ENCODE results near the gene RIPOR1. TPM values are rescaled to one million over a fixed set of nuclear protein-coding genes. Genes with fewer than 3 reads are reported as not detected.

Gene RIPOR1
- total and polyA plus RNA-seq, 5 experiments from 2014 or later, result 1.5 to 57.2 (median 3.0) TPM

DNA sequence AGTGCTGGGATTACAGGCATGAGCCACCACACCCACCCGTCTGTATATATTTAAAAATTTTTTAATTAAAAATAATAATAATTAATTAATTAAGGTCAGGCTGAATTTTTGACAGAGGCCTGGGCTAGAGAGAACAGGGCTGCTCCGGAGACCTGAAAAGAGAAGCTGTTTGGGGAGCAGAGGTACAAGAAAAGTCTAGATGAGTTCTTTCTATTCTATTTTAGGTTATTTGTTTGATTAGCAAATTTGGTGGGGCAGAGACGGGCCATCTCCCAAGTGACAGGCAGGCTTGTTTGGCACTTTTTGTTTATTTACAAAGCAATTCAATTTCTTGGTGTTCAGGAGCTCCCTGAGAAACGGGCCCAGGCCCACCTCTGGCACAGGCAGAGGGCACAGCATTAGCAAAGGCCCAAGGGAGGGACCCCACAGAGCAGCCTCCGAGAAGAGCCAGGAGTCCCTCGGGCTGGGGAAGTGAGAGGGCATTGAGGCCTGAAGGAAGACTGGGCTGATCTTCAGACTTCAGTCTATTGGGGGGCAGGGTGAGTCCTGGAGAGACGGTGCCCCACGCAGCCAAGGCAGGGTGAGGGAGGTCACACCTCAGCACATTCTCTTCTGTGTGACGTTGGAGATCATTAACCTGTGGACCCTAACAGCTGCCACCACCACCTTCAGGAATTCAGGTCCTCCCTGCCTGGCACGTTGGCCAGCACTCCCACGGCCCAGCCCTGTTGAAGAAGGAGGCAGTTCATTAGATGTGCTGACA, 10.8 kb upstream of the RIPOR1 start:
- peaks cover 22 to 70% (median 51%) of the 10 kb centered on the region in 4 donors for H3K4me1 Mint-ChIP-seq
- peak overlapping the region in 8 of 10 donors; percentile 31 to 91 (median 77) for H3K27ac Mint-ChIP-seq

DNA sequence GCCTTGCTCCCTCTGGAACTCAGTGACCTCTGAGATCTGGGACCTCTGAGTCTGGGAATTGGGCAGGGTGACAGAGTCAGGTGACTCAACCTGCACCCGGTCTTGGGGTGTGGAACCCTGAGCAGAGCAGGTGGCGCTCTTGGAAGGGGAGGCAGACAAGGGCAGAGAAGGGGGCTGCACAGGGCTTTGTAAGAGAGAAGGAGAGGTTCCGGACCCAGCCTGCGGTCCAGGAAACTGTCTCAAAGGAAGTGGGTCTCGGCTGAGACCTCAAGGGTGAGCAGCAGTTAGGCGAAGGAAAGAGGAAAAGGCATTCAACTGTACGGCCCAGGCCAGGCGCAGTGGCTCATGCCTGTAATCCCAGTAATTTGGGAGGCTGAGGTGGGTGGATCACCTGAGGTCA, 10.0 kb upstream of the RIPOR1 start:
- peak overlapping the region; percentile 68 to 91 (median 82) for H3K27ac Mint-ChIP-seq
- DNase-seq, result no peak
- no peaks in the 10 kb centered on the region for H3K9me3 Mint-ChIP-seq
- no peak for ATAC-seq
- peak overlapping the region; percentile 28 to 81 (median 62) for H3K4me3 Mint-ChIP-seq
- H3K27me3 Mint-ChIP-seq, result no peaks in the 10 kb centered on the region
- H3K36me3 Mint-ChIP-seq, result no peaks in the 10 kb centered on the region
- peaks cover 24 to 67% (median 52%) of the 10 kb centered on the region in 4 donors for H3K4me1 Mint-ChIP-seq
- POLR2A ChIA-PET, result interaction anchor here (0.7 to 1.1 kb wide), 3 partner anchors 9 to 809 kb away, joined by 3 to 6 read pairs (median 5); partner anchors contain the start of gene AGRP

More for the DNA sequence above, 10.8 kb upstream of the RIPOR1 start:
- DNase-seq (peak in 1 of 10 donors; percentile 33), ATAC-seq (no peak)
- POLR2A ChIA-PET, result interaction anchor here (1.0 to 1.2 kb wide), 3 partner anchors 8 to 127 kb away, joined by 3 read pairs; partner anchors contain the start of gene CARMIL2
- no peaks in the 10 kb centered on the region for H3K27me3 Mint-ChIP-seq
- H3K4me3 Mint-ChIP-seq, result peak overlapping the region in 4 of 10 donors; percentile 10 to 73 (median 44)
- H3K9me3 Mint-ChIP-seq, result no peaks in the 10 kb centered on the region
- H3K36me3 Mint-ChIP-seq, result no peaks in the 10 kb centered on the region

GRCh38 chr16:67519242-67519641, 9.4 kb upstream of the RIPOR1 start:
- Mint-ChIP-seq H3K9me3 (no peaks in the 10 kb centered on the region), H3K27ac (peak overlapping the region in 8 of 10 donors; percentile 37 to 91 (median 80)), H3K36me3 (no peaks in the 10 kb centered on the region), H3K4me3 (peak overlapping the region in 6 of 10 donors; percentile 6 to 81 (median 50)), H3K4me1 (peaks cover 24 to 66% (median 52%) of the 10 kb centered on the region in 4 donors), H3K27me3 (no peaks in the 10 kb centered on the region)
- ATAC-seq (no peak), DNase-seq (no peak)
- POLR2A ChIA-PET, result interaction anchor here (0.7 to 0.8 kb wide), 4 partner anchors 36 to 809 kb away, joined by 3 to 6 read pairs (median 4); partner anchors contain the start of genes AGRP and PARD6A

DNA sequence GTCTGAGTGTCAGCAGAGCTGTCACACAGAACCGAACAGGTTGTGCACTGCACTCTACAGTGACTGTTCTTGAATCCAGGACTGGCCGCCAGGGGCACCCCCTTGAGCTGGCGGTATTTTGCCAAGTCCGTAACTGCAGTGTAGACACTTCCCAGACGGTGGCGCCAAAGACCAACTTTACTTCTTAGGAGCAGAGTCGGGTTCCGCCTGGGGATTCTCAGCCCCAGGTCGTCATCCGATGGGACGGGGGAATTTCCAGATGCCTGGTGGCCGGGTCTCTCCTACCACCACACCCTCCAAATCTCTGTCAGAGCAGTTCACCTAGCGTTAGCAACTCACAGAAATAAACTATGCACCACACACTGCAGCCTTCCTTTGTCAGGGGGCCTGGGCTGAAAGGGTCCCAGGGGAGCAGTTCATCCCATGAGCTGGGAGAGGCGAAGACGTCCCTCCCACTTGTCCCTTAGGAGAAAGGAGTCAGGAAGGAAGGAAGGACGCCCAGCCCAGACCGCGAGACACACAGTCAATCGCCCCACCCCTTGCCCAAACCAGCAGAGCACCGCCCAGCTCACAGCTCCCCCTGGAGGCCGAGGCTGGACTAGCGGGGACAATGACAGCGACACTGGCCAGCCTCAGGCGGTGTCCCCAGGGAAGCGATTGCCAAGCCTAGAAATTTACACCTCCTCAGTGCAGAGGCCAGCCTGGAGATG, 7.4 kb upstream of the RIPOR1 start:
- peak overlapping the region; percentile 86 to 96 (median 92) for H3K4me3 Mint-ChIP-seq
- DNase-seq, result peak; percentile 90 to 98 (median 94)
- H3K9me3 Mint-ChIP-seq, result no peaks in the 10 kb centered on the region
- no peaks in the 10 kb centered on the region for H3K27me3 Mint-ChIP-seq
- POLR2A ChIA-PET, result interaction anchor here (0.7 to 2.2 kb wide), 23 partner anchors 8 to 724 kb away, joined by 3 to 22 read pairs (median 5); partner anchors contain the start of genes ACD, ATP6V0D1, C16orf86 and CARMIL2
- no peaks in the 10 kb centered on the region for H3K36me3 Mint-ChIP-seq
- peaks cover 22 to 52% (median 46%) of the 10 kb centered on the region in 4 donors for H3K4me1 Mint-ChIP-seq
- peak overlapping the region; percentile 84 to 99 (median 97) for H3K27ac Mint-ChIP-seq
- peak; percentile 88 to 90 for ATAC-seq

DNA sequence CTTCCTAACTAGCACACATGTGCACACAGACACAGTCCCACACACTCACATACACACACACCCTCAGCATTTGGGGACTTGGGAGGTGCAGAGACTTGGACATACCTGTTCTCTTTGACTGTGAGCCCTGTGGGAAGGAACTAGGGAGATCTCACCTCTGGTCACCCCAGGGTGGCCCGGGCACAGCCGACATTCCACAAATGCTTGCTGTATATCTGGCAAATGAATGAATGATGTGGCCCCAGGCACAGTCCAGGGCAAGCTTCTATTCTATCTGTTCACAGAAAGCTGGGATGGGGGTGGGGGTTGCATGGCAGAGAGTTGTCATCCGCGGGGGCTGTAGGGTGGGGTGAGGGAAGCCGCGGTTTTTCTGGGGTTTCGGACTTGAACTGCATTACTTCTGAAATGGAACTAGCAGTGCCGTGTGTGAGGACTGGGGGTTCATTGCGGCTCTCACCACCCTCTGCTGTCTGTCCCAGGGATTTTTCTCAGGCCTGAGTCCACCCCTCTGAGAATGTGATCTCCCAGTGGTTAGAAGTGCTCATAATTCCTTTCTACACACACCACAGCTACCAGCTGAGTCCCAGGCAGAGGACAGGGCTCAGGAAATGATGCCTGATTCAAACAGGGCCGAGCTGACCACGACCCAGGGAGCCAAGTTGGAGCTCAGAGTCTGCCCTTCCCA, 3.3 kb upstream of the RIPOR1 start:
- H3K36me3 Mint-ChIP-seq, result no peaks in the 10 kb centered on the region
- H3K4me3 Mint-ChIP-seq, result no peak overlapping the region
- POLR2A ChIA-PET, result interaction anchor here (0.6 to 1.8 kb wide), 5 partner anchors 12 to 120 kb away, joined by 3 to 8 read pairs (median 4); partner anchors contain the start of genes ATP6V0D1, CARMIL2 and CTCF
- H3K27ac Mint-ChIP-seq, result peak overlapping the region in 3 of 10 donors; percentile 3 to 56 (median 37)
- DNase-seq (no peak), ATAC-seq (no peak)
- H3K4me1 Mint-ChIP-seq, result peaks cover 20 to 25% (median 23%) of the 10 kb centered on the region in 4 donors
- no peaks in the 10 kb centered on the region for H3K9me3 Mint-ChIP-seq
- peaks cover 0 to 9% (median 5%) of the 10 kb centered on the region in 5 donors for H3K27me3 Mint-ChIP-seq

- Mint-ChIP-seq H3K9me3 (no peaks in the 10 kb centered on the region), H3K27me3 (peaks cover 0 to 19% (median 5%) of the 10 kb centered on the region in 5 donors), H3K4me3 (peak overlapping the region in 5 of 10 donors; percentile 45 to 84 (median 59)), H3K4me1 (peaks cover 22 to 26% (median 23%) of the 10 kb centered on the region in 4 donors), H3K27ac (peak overlapping the region in 4 of 10 donors; percentile 15 to 57 (median 33)), H3K36me3 (no peaks in the 10 kb centered on the region)
- peak in 1 of 10 donors; percentile 44 for DNase-seq
- POLR2A ChIA-PET, result interaction anchor here (1.3 to 1.8 kb wide), 3 partner anchors 11 to 45 kb away, joined by 3 to 8 read pairs (median 4); partner anchors contain the start of genes ATP6V0D1 and CTCF
- no peak for ATAC-seq
Measured at GRCh38 chr16:67526149-67526791, 2.4 kb upstream of the RIPOR1 start.

GRCh38 chr16:67528870-67529581, 397 bp downstream of the RIPOR1 start:
- H3K27ac Mint-ChIP-seq, result peak overlapping the region in 1 of 10 donors; percentile 82
- peak overlapping the region; percentile 65 to 89 (median 84) for H3K4me3 Mint-ChIP-seq

DNA sequence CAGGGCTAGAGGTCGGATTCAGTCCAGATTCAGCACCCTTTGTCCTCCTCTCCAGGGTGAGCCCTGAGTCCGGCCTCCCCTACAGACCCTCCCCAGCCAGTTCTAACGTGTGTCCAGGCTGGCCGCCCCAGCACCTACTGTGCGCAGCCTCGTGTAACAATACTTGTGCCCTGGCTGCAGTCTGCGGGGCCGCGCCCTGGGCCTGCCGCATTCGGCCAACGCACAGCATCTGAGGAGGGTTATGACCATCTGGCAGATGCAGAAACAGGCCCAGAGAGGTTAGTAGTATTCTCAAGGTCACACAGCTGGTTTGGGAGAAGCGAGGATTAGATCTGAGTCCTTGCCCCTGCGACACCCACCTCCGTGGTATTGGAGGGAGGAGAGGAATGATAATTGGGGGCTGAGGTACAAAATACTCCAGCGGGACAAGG, 968 bp downstream of the RIPOR1 start:
- peaks cover 0 to 24% (median 6%) of the 10 kb centered on the region in 5 donors for H3K27me3 Mint-ChIP-seq
- H3K4me3 Mint-ChIP-seq, result peak overlapping the region; percentile 65 to 89 (median 84)

More at GRCh38 chr16:67528870-67529581, 397 bp downstream of the RIPOR1 start:
- H3K27me3 Mint-ChIP-seq, result peaks cover 0 to 24% (median 6%) of the 10 kb centered on the region in 5 donors
- ATAC-seq (peak; percentile 51 to 53), DNase-seq (peak in 2 of 10 donors; percentile 35 to 59)
- H3K36me3 Mint-ChIP-seq, result no peaks in the 10 kb centered on the region
- no peaks in the 10 kb centered on the region for H3K9me3 Mint-ChIP-seq
- peaks cover 20 to 36% (median 28%) of the 10 kb centered on the region in 4 donors for H3K4me1 Mint-ChIP-seq
- POLR2A ChIA-PET, result interaction anchor here (0.8 to 3.6 kb wide), 10 partner anchors 8 to 138 kb away, joined by 3 to 24 read pairs (median 4); partner anchors contain the start of genes ACD, C16orf86, CTCF and ENKD1

GRCh38 chr16:67530013-67530939, 1.6 kb downstream of the RIPOR1 start:
- DNase-seq (peak in 6 of 10 donors; percentile 14 to 78 (median 34)), ATAC-seq (peak; percentile 48 to 63)
- peak overlapping the region; percentile 65 to 89 (median 84) for H3K4me3 Mint-ChIP-seq
- peaks cover 0 to 24% (median 6%) of the 10 kb centered on the region in 5 donors for H3K27me3 Mint-ChIP-seq
- H3K4me1 Mint-ChIP-seq, result peaks cover 21 to 44% (median 30%) of the 10 kb centered on the region in 4 donors
- no peaks in the 10 kb centered on the region for H3K9me3 Mint-ChIP-seq
- POLR2A ChIA-PET, result interaction anchor here (0.5 to 3.6 kb wide), 12 partner anchors 8 to 405 kb away, joined by 3 to 24 read pairs (median 4); partner anchors contain the start of genes ACD, C16orf86, CTCF and ENKD1
- no peaks in the 10 kb centered on the region for H3K36me3 Mint-ChIP-seq
- peak overlapping the region in 7 of 10 donors; percentile 14 to 83 (median 81) for H3K27ac Mint-ChIP-seq

More for the DNA sequence above, 968 bp downstream of the RIPOR1 start:
- peaks cover 20 to 40% (median 28%) of the 10 kb centered on the region in 4 donors for H3K4me1 Mint-ChIP-seq
- H3K27ac Mint-ChIP-seq, result peak overlapping the region in 7 of 10 donors; percentile 14 to 82 (median 79)
- H3K36me3 Mint-ChIP-seq, result no peaks in the 10 kb centered on the region
- ATAC-seq, result no peak
- DNase-seq, result peak in 1 of 10 donors; percentile 54
- POLR2A ChIA-PET, result interaction anchor here (0.8 to 3.6 kb wide), 12 partner anchors 9 to 406 kb away, joined by 3 to 24 read pairs (median 4); partner anchors contain the start of genes ACD, C16orf86, CTCF and ENKD1
- no peaks in the 10 kb centered on the region for H3K9me3 Mint-ChIP-seq

Data from naive thymus-derived CD8-positive, alpha-beta T cell (primary cell).